ENCODE results near the gene WDFY1. TPM values are rescaled to one million over a fixed set of nuclear protein-coding genes. Genes with fewer than 3 reads are reported as not detected.

WDFY1 gene
- total and polyA plus RNA-seq, 2 donors (not counting 3 experiments of a cell fraction or from before 2014, with no cell fraction given), result 54.7 to 68.7 TPM

- ChIA-PET POLR2A (no interaction called here), CTCF (interaction anchor here (1.5 to 12.5 kb wide), 14 partner anchors 9 to 1000 kb away, joined by 3 to 545 read pairs (median 16); no protein-coding TSS in a partner anchor)
- Histone ChIP-seq H3K4me1 (ENCODE audit: control insufficient read depth, extremely low read depth, insufficient read depth, low read length) (peaks cover under 1% of the 10 kb centered on the region), H3K9me1 (replicated peaks; ENCODE audit: control insufficient read depth, extremely low read depth, insufficient read depth, low read length) (peaks cover 2% of the 10 kb centered on the region), H4K20me1 (replicated peaks; ENCODE audit: control insufficient read depth, extremely low read depth, insufficient read depth, low read length) (no peaks in the 10 kb centered on the region), H3K36me3 (ENCODE audit: control insufficient read depth in 2 of 2, extremely low read depth in 1 of 2, insufficient read depth in 2 of 2, low read length in 2 of 2) (peaks cover 2 to 3% of the 10 kb centered on the region in 2 experiments), H2AFZ (ENCODE audit: low read depth, low read length) (no peak overlapping the region), H3K4me3 (replicated peaks in 1 of 3; ENCODE audit: insufficient read depth in 1 of 3, low read depth in 1 of 3, low read length in 3 of 3) (no peak overlapping the region), H3K79me2 (ENCODE audit: control insufficient read depth, insufficient read depth, low read length) (no peaks in the 10 kb centered on the region), H3K27me3 (ENCODE audit: control insufficient read depth in 2 of 2, insufficient read depth in 2 of 2, low read length in 2 of 2) (no peaks in the 10 kb centered on the region), H3K27ac (ENCODE audit: insufficient read depth, low read depth, low read length) (no peak overlapping the region), H3K9ac (replicated peaks; ENCODE audit: extremely low read depth, insufficient read depth, low read length) (no peak overlapping the region), H3K4me2 (ENCODE audit: insufficient read depth, low read length) (no peak overlapping the region), H3K9me3 (replicated peaks; ENCODE audit: control insufficient read depth, insufficient read depth, low read length) (no peaks in the 10 kb centered on the region)
- no TSS peak for BruUV-seq (replicated peaks)
- intact Hi-C loops (cut with micrococcal nuclease) (loop anchor here (2.0 kb wide), 3 partner anchors 385 to 679 kb away; no protein-coding TSS in a partner anchor), dilution Hi-C loops (cut with MboI; ENCODE audit: extremely low pct_ligation_motif_present, low sequenced_read_pairs) (no loop called here)
- FAIRE-seq (no peak), DNase-seq (ENCODE audit: low read depth, low spot score) (no peak)
- TF ChIP-seq MYC (IDR thresholded peaks at IDR 0.05; ENCODE audit: low read depth, low read length) (no peak), POLR2AphosphoS5 (IDR thresholded peaks at IDR 0.05; ENCODE audit: insufficient read depth, low read depth, low read length) (no peak), JUN (IDR thresholded peaks at IDR 0.05; ENCODE audit: borderline replicate concordance, insufficient read depth, insufficient read length, low read depth) (no peak), CTCF (IDR thresholded peaks at IDR 0.05; ENCODE audit: extremely low read depth in 1 of 2, insufficient read depth in 1 of 2, low read depth in 1 of 2, low read length in 2 of 2) (no peak), MAX (IDR thresholded peaks at IDR 0.05; ENCODE audit: insufficient read depth, insufficient read length) (no peak), GATA2 (IDR thresholded peaks at IDR 0.05; ENCODE audit: insufficient read depth, insufficient read length, low read depth, low read length) (no peak), POLR2A (IDR thresholded peaks at IDR 0.05; ENCODE audit: low read depth, low read length) (no peak), FOS (IDR thresholded peaks at IDR 0.05; ENCODE audit: borderline replicate concordance, insufficient read depth, low read length) (no peak), EZH2 (IDR thresholded peaks at IDR 0.05; ENCODE audit: borderline replicate concordance, low read depth, low read length, severe bottlenecking) (no peak)
Measured at GRCh38 chr2:223971731-223972130, 26.6 kb upstream of the WDFY1 start.

All from endothelial cell of umbilical vein (primary cell).